OCI-LY7 (cell line): Measurements from ENCODE around the gene ERN1. TPM values are rescaled to one million over a fixed set of nuclear protein-coding genes. Genes with fewer than 3 reads are reported as not detected.

ENCODE experiments used
- BruUV-seq: library from RNA; stranded (reverse); fragments of 400-500 nt; replicated peaks from 2 replicates; lab custom pipeline; 2021; lab: Mats Ljungman, UMichigan
- CTCF ChIA-PET: fragments of 300-600 bp; sonication (Branson Sonifier 250); formaldehyde crosslinking; loops from one replicate; lab custom pipeline; 2022; ENCODE audit warnings: antibody characterized with exemption; ENCODE audit not compliant: unreplicated experiment; lab: Charles Lee
- POLR2A ChIA-PET: fragments of 300-600 bp; sonication (Branson Sonifier 250); formaldehyde crosslinking; loops from one replicate; lab custom pipeline; 2022; ENCODE audit warnings: antibody characterized with exemption; lab: Charles Lee
- DNase-seq: peaks from one replicate; pipeline ENCODE4 v3.0.0-alpha.2; 2015; ENCODE audit warnings: low spot score
- H2AFZ ChIP-seq: fragments of 200-600 bp; sonication (generic), shearing (Covaris generic); 2 replicates; pipeline ENCODE4 v1.6.1; 2014; ENCODE audit warnings: mild to moderate bottlenecking, antibody characterized with exemption, low read length, moderate library complexity
- H3K27ac ChIP-seq: fragments of 200-600 bp; sonication (generic); 2 replicates; pipeline ENCODE4 v1.5.1; 2014; ENCODE audit warnings: mixed run types, low read depth, mild to moderate bottlenecking, moderate library complexity, low read length, inconsistent platforms; ENCODE audit not compliant: poor library complexity, severe bottlenecking
- H3K36me3 ChIP-seq: fragments of 200-600 bp; sonication (generic); 2 replicates; pipeline ENCODE4 v1.6.1; 2014; ENCODE audit warnings: mild to moderate bottlenecking, antibody characterized with exemption, low read length, moderate library complexity, mixed read lengths; ENCODE audit not compliant: insufficient read depth
- H3K4me1 ChIP-seq: fragments of 200-600 bp; sonication (generic); 2 replicates; pipeline ENCODE4 v1.5.1; 2014; ENCODE audit warnings: mild to moderate bottlenecking, low read length; ENCODE audit not compliant: insufficient read depth, poor library complexity, severe bottlenecking
- H3K4me2 ChIP-seq: fragments of 200-600 bp; sonication (generic); 2 replicates; pipeline ENCODE4 v1.6.1; 2014; ENCODE audit warnings: mild to moderate bottlenecking, low read length
- H3K4me3 ChIP-seq: fragments of 200-600 bp; sonication (generic); 2 replicates; pipeline ENCODE4 v1.5.1; 2014; ENCODE audit warnings: mild to moderate bottlenecking, low read depth, low read length; ENCODE audit not compliant: poor library complexity, severe bottlenecking
- H3K79me2 ChIP-seq: fragments of 200-600 bp; sonication (generic); 2 replicates; pipeline ENCODE4 v1.6.1; 2016; ENCODE audit warnings: low read depth, mild to moderate bottlenecking, low read length, moderate library complexity, mixed read lengths; ENCODE audit not compliant: insufficient read depth
- H3K9me2 ChIP-seq: fragments of 200-600 bp; sonication (generic); 2 replicates; pipeline ENCODE4 v1.6.1; 2016; ENCODE audit warnings: mild to moderate bottlenecking, low read length, mixed read lengths; ENCODE audit not compliant: insufficient read depth
- H3K9me3 ChIP-seq: fragments of 200-600 bp; sonication (generic); 2 replicates; pipeline ENCODE4 v1.6.1; 2014; ENCODE audit warnings: mild to moderate bottlenecking, mixed run types, low read length, mixed read lengths
- H4K20me1 ChIP-seq: fragments of 200-600 bp; sonication (generic); 2 replicates; pipeline ENCODE4 v1.6.1; 2014; ENCODE audit warnings: mild to moderate bottlenecking, antibody characterized with exemption, low read length, moderate library complexity, mixed read lengths; ENCODE audit not compliant: insufficient read depth
- EZH2phosphoT487 ChIP-seq: fragments of 200-600 bp; sonication (generic); IDR thresholded peaks from 2 replicates; pipeline ENCODE4 v1.6.1; 2018; ENCODE audit warnings: low read depth, borderline replicate concordance, mild to moderate bottlenecking, mixed run types, antibody characterized with exemption, low read length, moderate library complexity, mixed read lengths
- intact Hi-C: fragments of 100-400 bp; cut with micrococcal nuclease; formaldehyde crosslinking; loops from one replicate; pipeline ENCODE4 v1.10.0; 2022; ENCODE audit not compliant: unreplicated experiment
- total RNA-seq, 2 experiments: library from RNA; depleted of rRNA in 1 of 2; stranded (reverse); fragments of >200 nt in 1 of 2; shearing (Covaris generic) in 1 of 2; gene quantifications; 2 replicates each; pipeline ENCODE4 v1.2.3, GENCODE V29; 2014 to 2022
- TF ChIP-seq, protein P1 (sequence below): fragments of 200-600 bp; sonication (generic); conservative IDR thresholded peaks from 2 replicates; pipeline ENCODE4 v1.5.1; 2014; ENCODE audit warnings: mild to moderate bottlenecking, antibody characterized with exemption, low read length, moderate library complexity, mixed read lengths

Gene ERN1
- total RNA-seq, 2 experiments from 2014 or later, result 22.0 to 70.3 TPM

DNA sequence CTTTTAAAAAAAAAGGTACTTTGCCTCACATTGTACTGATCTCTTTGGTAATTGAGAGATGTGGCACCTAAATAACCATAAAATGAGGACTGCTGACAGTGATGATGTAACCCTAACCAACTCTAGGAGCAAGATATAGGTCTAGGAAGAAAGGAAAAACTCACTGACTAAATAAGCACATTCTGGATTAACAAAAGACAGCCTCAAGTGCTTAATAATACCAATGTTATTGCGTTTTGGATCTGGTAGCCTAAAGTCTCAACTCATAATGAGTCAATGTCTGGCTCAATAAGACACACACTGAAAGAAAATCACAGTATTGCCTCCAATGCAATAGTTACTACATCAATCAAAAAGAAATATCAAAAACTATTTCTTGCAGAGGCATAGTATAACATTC, 3.0 kb downstream of the ERN1 start:
- intact Hi-C loops, result no loop called here
- Histone ChIP-seq H3K9me2 (no peaks in the 10 kb centered on the region), H3K36me3 (peaks cover 22% of the 10 kb centered on the region), H4K20me1 (peaks cover 8% of the 10 kb centered on the region; the same call in 1 of the 2 replicates), H3K27ac (no peak overlapping the region), H3K4me1 (peaks cover 51% of the 10 kb centered on the region), H2AFZ (no peak overlapping the region), H3K9me3 (no peaks in the 10 kb centered on the region), H3K4me3 (peak overlapping the region; percentile 16), H3K79me2 (peaks cover 71% of the 10 kb centered on the region), H3K4me2 (peak overlapping the region; percentile 97)
- ChIA-PET CTCF (no interaction called here), POLR2A (interaction anchor here (0.9 kb wide), 1 partner anchor 14 kb away, joined by 4 read pairs; no protein-coding TSS in a partner anchor)
- no peak for TF ChIP-seq EZH2phosphoT487
- TF ChIP-seq, protein P1, sequence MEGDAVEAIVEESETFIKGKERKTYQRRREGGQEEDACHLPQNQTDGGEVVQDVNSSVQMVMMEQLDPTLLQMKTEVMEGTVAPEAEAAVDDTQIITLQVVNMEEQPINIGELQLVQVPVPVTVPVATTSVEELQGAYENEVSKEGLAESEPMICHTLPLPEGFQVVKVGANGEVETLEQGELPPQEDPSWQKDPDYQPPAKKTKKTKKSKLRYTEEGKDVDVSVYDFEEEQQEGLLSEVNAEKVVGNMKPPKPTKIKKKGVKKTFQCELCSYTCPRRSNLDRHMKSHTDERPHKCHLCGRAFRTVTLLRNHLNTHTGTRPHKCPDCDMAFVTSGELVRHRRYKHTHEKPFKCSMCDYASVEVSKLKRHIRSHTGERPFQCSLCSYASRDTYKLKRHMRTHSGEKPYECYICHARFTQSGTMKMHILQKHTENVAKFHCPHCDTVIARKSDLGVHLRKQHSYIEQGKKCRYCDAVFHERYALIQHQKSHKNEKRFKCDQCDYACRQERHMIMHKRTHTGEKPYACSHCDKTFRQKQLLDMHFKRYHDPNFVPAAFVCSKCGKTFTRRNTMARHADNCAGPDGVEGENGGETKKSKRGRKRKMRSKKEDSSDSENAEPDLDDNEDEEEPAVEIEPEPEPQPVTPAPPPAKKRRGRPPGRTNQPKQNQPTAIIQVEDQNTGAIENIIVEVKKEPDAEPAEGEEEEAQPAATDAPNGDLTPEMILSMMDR, result no peak
- TSS peak; percentile 41 for BruUV-seq
- no peak for DNase-seq

DNA sequence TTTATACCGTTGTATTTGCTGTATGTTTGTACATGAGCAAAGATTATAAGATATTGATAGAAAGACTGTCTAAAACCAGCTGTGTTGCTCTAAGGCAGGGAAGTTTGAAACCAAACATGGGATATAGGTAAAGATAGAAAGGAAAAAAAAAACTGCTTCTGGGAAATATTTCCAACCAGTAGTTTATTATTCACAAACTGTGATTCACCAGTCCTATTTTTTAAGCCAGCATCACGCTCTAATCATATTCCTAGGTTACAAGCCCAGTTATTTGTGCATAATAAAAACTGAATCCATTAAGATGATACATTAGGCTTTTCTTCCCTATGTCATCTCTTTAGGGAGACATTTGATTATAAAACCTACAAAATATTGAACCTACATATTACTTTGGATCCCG, 4.0 kb downstream of the ERN1 start:
- BruUV-seq, result no TSS peak
- 0 out of 2 replicates have a peak overlapping the region, but pooled peaks have one; percentile 97 for H3K4me2 ChIP-seq
- intact Hi-C loops, result no loop called here
- no peaks in the 10 kb centered on the region for H3K9me2 ChIP-seq
- H3K27ac ChIP-seq, result no peak overlapping the region
- H4K20me1 ChIP-seq, result peaks cover 8% of the 10 kb centered on the region; the same call in 1 of the 2 replicates
- peaks cover 51% of the 10 kb centered on the region for H3K4me1 ChIP-seq
- H3K79me2 ChIP-seq, result peaks cover 74% of the 10 kb centered on the region
- no peak overlapping the region for H3K4me3 ChIP-seq
- DNase-seq, result no peak
- peaks cover 24% of the 10 kb centered on the region for H3K36me3 ChIP-seq
- H2AFZ ChIP-seq, result no peak overlapping the region
- POLR2A ChIA-PET, result interaction anchor here (0.9 kb wide), 1 partner anchor 13 kb away, joined by 4 read pairs; no protein-coding TSS in a partner anchor
- no peaks in the 10 kb centered on the region for H3K9me3 ChIP-seq
- CTCF ChIA-PET, result no interaction called here
- TF ChIP-seq, protein P1, result no peak

DNA sequence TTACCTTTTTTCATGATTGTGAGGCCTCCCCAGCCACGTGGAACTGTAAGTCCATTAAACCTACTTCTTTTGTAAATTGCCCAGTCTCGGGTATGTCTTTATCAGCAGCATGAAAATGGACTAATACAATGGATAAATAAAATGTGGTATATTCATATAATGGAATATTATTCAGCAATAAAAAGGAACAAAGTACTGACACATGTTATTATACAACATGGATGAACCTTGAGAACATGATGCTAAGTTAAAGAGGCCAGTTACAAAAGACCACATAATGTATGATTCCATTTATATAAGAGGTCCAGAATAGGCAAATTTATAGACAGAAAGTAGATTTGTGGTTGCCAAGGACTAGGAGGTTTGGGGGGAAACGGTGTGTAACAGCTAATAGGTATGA, 5.3 kb downstream of the ERN1 start:
- Histone ChIP-seq H3K9me2 (no peaks in the 10 kb centered on the region), H3K79me2 (peaks cover 87% of the 10 kb centered on the region), H3K4me3 (no peak overlapping the region), H2AFZ (no peak overlapping the region), H4K20me1 (peaks cover 8% of the 10 kb centered on the region; the same call in 1 of the 2 replicates), H3K36me3 (peaks cover 27% of the 10 kb centered on the region), H3K9me3 (no peaks in the 10 kb centered on the region), H3K4me2 (no peak overlapping the region), H3K4me1 (peaks cover 53% of the 10 kb centered on the region), H3K27ac (no peak overlapping the region)
- no TSS peak for BruUV-seq
- ChIA-PET CTCF (no interaction called here), POLR2A (interaction anchor here (0.5 to 1.5 kb wide), 5 partner anchors 20 to 98 kb away, joined by 3 to 4 read pairs (median 3); no protein-coding TSS in a partner anchor)
- TF ChIP-seq EZH2phosphoT487, result no peak
- TF ChIP-seq, protein P1, result no peak
- DNase-seq, result no peak
- intact Hi-C loops, result no loop called here
